Stomach (tissue), 4 donors: Measurements from ENCODE around the gene SRRM1.

Experiments used
- CTCF ChIP-seq, 7 experiments: fragments of 450-650 bp in 4 of 7; fragments of 200-600 bp in 3 of 7; sonication (generic) in 3 of 7; IDR thresholded peaks; one replicate each; pipeline ENCODE4 v1.5.1; 2016 to 2019; ENCODE audit warnings: antibody characterized with exemption in 7 of 7, control low read depth in 2 of 7, mild to moderate bottlenecking in 1 of 7
- EP300 ChIP-seq: sonication (generic); formaldehyde crosslinking; IDR thresholded peaks from one replicate; pipeline ENCODE4 v1.6.1; 2017; ENCODE audit warnings: antibody characterized with exemption
- POLR2A ChIP-seq, 4 donors: fragments of 450-650 bp; IDR thresholded peaks; one replicate each; pipeline ENCODE4 v1.6.1; 2016; ENCODE audit warnings: antibody characterized with exemption in 4 of 4, control low read depth in 2 of 4, mild to moderate bottlenecking in 1 of 4, moderate library complexity in 1 of 4

- TF ChIP-seq CTCF (IDR thresholded peaks at IDR 0.05) (no peak), POLR2A (IDR thresholded peaks at IDR 0.05) (no peak), EP300 (no peak)
These were observed 5.8 kb downstream of the SRRM1 start for GRCh38 chr1:24648919-24649318.
